Neural progenitor cell (in vitro differentiated cells): Measurements from ENCODE around the gene TMEM179. TPM values are rescaled to one million over a fixed set of nuclear protein-coding genes. Genes with fewer than 3 reads are reported as not detected.

Experiments
- DNase-seq: peaks from one replicate; pipeline ENCODE4 v3.0.0-alpha.2; 2016; ENCODE audit warnings: low spot score
- H2AFZ ChIP-seq: fragments of 200-600 bp; sonication (generic); replicated peaks from 2 replicates; pipeline ENCODE4 v1.6.1; 2016; ENCODE audit warnings: antibody characterized with exemption
- H3F3A ChIP-seq: fragments of 200-600 bp; sonication (generic); 2 replicates; pipeline ENCODE4 v1.6.1; 2016; ENCODE audit warnings: antibody characterized with exemption, low read depth
- H3K27ac ChIP-seq: fragments of 200-600 bp; sonication (generic); 2 replicates; pipeline ENCODE4 v1.5.1; 2016; ENCODE audit warnings: mild to moderate bottlenecking
- H3K27me3 ChIP-seq: fragments of 200-600 bp; sonication (generic); 2 replicates; pipeline ENCODE4 v1.6.1; 2016; ENCODE audit warnings: mild to moderate bottlenecking, moderate library complexity
- H3K36me3 ChIP-seq: fragments of 200-600 bp; sonication (generic); 2 replicates; pipeline ENCODE4 v1.5.1; 2016
- H3K4me1 ChIP-seq: fragments of 200-600 bp; sonication (generic); 2 replicates; pipeline ENCODE4 v1.6.1; 2016; ENCODE audit warnings: mixed run types
- H3K4me2 ChIP-seq: fragments of 200-600 bp; sonication (generic); 2 replicates; pipeline ENCODE4 v1.6.1; 2016
- H3K4me3 ChIP-seq: fragments of 200-600 bp; sonication (generic); 2 replicates; pipeline ENCODE4 v1.5.1; 2016
- H3K79me2 ChIP-seq: fragments of 200-600 bp; sonication (generic); 2 replicates; pipeline ENCODE4 v1.6.1; 2016; ENCODE audit warnings: low read depth
- H3K9ac ChIP-seq: fragments of 200-600 bp; sonication (generic); 2 replicates; pipeline ENCODE4 v1.6.1; 2016
- H3K9me3 ChIP-seq: fragments of 200-600 bp; sonication (generic); 2 replicates; pipeline ENCODE4 v1.5.1; 2016; ENCODE audit warnings: low read depth
- H4K20me1 ChIP-seq: fragments of 200-600 bp; sonication (generic); 2 replicates; pipeline ENCODE4 v1.6.1; 2016; ENCODE audit warnings: low read depth
- H3K27ac Mint-ChIP-seq: 3 replicates; pipeline ENCODE4 v1.8.0; 2021; ENCODE audit warnings: mixed read lengths
- H3K27me3 Mint-ChIP-seq: 2 replicates; pipeline ENCODE4 v1.8.0; 2022; ENCODE audit warnings: low read depth, mild to moderate bottlenecking, inconsistent platforms, moderate library complexity, mixed read lengths; ENCODE audit not compliant: insufficient read depth
- H3K36me3 Mint-ChIP-seq: 3 replicates; pipeline ENCODE4 v1.8.0; 2021; ENCODE audit warnings: mixed read lengths
- H3K4me1 Mint-ChIP-seq: 3 replicates; pipeline ENCODE4 v1.8.0; 2021; ENCODE audit warnings: mixed read lengths
- H3K4me3 Mint-ChIP-seq: 3 replicates; pipeline ENCODE4 v1.8.0; 2021; ENCODE audit warnings: mild to moderate bottlenecking, moderate library complexity, mixed read lengths
- H3K9me3 Mint-ChIP-seq: 3 replicates; pipeline ENCODE4 v1.8.0; 2020; ENCODE audit warnings: mixed read lengths
- EZH2 ChIP-seq: fragments of 200-600 bp; sonication (generic); IDR thresholded peaks from 2 replicates; pipeline ENCODE4 v1.6.1; 2017; ENCODE audit warnings: antibody characterized with exemption, mild to moderate bottlenecking, moderate library complexity
- EZH2phosphoT487 ChIP-seq: fragments of 200-600 bp; sonication (generic); IDR thresholded peaks from 2 replicates; pipeline ENCODE4 v1.6.1; 2017; ENCODE audit warnings: antibody characterized with exemption
- total RNA-seq: library from RNA; depleted of rRNA; stranded (reverse); fragments of >200 nt; gene quantifications from 2 replicates; pipeline ENCODE4 v1.2.3, GENCODE V29; 2015; ENCODE audit warnings: low replicate concordance
- TF ChIP-seq, protein P1 (sequence below): fragments of 200-600 bp; sonication (generic); IDR thresholded peaks from 2 replicates; pipeline ENCODE4 v1.5.1; 2017; ENCODE audit warnings: antibody characterized with exemption, mild to moderate bottlenecking

TMEM179 gene
- total RNA-seq, 1 donor from 2014 or later, result 0.77 TPM

- TF ChIP-seq EZH2phosphoT487 (no peak), EZH2 (no peak)
- TF ChIP-seq, protein P1, sequence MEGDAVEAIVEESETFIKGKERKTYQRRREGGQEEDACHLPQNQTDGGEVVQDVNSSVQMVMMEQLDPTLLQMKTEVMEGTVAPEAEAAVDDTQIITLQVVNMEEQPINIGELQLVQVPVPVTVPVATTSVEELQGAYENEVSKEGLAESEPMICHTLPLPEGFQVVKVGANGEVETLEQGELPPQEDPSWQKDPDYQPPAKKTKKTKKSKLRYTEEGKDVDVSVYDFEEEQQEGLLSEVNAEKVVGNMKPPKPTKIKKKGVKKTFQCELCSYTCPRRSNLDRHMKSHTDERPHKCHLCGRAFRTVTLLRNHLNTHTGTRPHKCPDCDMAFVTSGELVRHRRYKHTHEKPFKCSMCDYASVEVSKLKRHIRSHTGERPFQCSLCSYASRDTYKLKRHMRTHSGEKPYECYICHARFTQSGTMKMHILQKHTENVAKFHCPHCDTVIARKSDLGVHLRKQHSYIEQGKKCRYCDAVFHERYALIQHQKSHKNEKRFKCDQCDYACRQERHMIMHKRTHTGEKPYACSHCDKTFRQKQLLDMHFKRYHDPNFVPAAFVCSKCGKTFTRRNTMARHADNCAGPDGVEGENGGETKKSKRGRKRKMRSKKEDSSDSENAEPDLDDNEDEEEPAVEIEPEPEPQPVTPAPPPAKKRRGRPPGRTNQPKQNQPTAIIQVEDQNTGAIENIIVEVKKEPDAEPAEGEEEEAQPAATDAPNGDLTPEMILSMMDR, result no peak
- Mint-ChIP-seq H3K27me3 (peaks cover 9% of the 10 kb centered on the region), H3K27ac (no peak overlapping the region), H3K4me1 (peaks cover 13% of the 10 kb centered on the region), H3K36me3 (no peaks in the 10 kb centered on the region), H3K4me3 (no peak overlapping the region), H3K9me3 (no peaks in the 10 kb centered on the region)
- H3K79me2 ChIP-seq, result no peaks in the 10 kb centered on the region
- H4K20me1 ChIP-seq, result no peaks in the 10 kb centered on the region
- H3K36me3 ChIP-seq, result no peaks in the 10 kb centered on the region
- H2AFZ ChIP-seq, result no peak overlapping the region
- H3K9me3 ChIP-seq, result no peaks in the 10 kb centered on the region
- H3F3A ChIP-seq, result no peaks in the 10 kb centered on the region
- H3K9ac ChIP-seq, result no peak overlapping the region
- no peaks in the 10 kb centered on the region for H3K27me3 ChIP-seq
- H3K4me3 ChIP-seq, result no peak overlapping the region
- H3K4me1 ChIP-seq, result no peaks in the 10 kb centered on the region
- H3K4me2 ChIP-seq, result no peak overlapping the region
- H3K27ac ChIP-seq, result no peak overlapping the region
- DNase-seq, result no peak
These were observed 18.4 kb downstream of the TMEM179 start for GRCh38 chr14:104585966-104586697.

GRCh38 chr14:104584557-104584956 lies 20.0 kb downstream of the TMEM179 start:
- Mint-ChIP-seq H3K36me3 (no peaks in the 10 kb centered on the region), H3K27ac (peak overlapping the region; percentile 74), H3K27me3 (peaks cover 9% of the 10 kb centered on the region), H3K4me3 (no peak overlapping the region), H3K4me1 (peaks cover 13% of the 10 kb centered on the region), H3K9me3 (no peaks in the 10 kb centered on the region)
- Histone ChIP-seq H3K4me3 (no peak overlapping the region), H3K4me2 (no peak overlapping the region), H3K9me3 (no peaks in the 10 kb centered on the region), H3K27me3 (no peaks in the 10 kb centered on the region), H3K79me2 (no peaks in the 10 kb centered on the region), H2AFZ (no peak overlapping the region), H3K27ac (no peak overlapping the region), H3K36me3 (no peaks in the 10 kb centered on the region), H3K9ac (no peak overlapping the region), H3F3A (no peaks in the 10 kb centered on the region), H4K20me1 (no peaks in the 10 kb centered on the region), H3K4me1 (no peaks in the 10 kb centered on the region)
- TF ChIP-seq, protein P1, result no peak
- no peak for TF ChIP-seq EZH2phosphoT487
- no peak for TF ChIP-seq EZH2
- no peak for DNase-seq

DNA sequence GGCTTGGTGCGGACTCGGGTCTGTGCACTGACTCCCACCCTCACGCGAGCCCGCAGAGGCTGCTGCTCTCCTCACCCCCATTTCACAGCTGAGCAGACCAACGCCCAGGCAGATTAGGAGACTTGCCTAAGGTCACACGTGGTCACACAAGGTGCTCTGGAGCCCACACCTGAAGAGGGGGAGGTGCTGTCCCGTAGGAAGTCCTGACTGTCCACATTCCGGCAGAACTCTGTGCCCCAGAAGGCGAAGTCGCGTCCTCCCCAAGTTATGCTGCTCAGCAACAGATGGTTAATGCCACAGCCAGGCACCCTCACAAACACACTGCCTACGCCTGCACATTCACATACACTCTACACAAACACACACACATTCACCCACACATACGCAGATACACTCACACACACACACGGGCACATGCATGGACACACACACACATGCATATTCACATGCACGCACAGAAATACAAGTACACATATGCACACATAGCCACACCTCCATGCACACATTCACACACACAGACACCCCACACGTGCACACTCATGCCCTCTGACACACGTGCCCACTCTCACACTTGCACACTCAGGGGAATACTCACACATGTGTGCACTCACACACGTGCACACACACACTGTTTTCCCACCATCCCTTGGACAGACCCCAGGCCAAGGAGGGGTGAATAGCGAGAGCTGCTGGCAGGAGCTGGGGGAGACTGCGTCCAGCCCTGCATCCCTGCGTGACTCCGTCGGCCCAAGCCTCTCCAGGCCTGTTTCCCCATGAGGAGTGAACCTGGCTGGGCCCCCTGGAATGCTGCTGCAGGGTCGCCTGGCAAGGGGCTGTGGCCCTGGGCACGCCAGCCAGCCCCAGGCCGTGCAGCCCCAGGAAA lies 20.9 kb downstream of the TMEM179 start:
- no peak overlapping the region for H3K27ac ChIP-seq
- H3K4me1 ChIP-seq, result no peaks in the 10 kb centered on the region
- H3F3A ChIP-seq, result no peaks in the 10 kb centered on the region
- no peaks in the 10 kb centered on the region for H3K36me3 Mint-ChIP-seq
- no peak for DNase-seq
- no peaks in the 10 kb centered on the region for H4K20me1 ChIP-seq
- no peak overlapping the region for H3K4me2 ChIP-seq
- H2AFZ ChIP-seq, result no peak overlapping the region
- TF ChIP-seq, protein P1, result no peak
- TF ChIP-seq EZH2, result no peak
- TF ChIP-seq EZH2phosphoT487, result no peak
- peak overlapping the region; percentile 47 for H3K27ac Mint-ChIP-seq
- H3K36me3 ChIP-seq, result no peaks in the 10 kb centered on the region
- no peaks in the 10 kb centered on the region for H3K79me2 ChIP-seq
- peaks cover 9% of the 10 kb centered on the region for H3K27me3 Mint-ChIP-seq
- H3K27me3 ChIP-seq, result no peaks in the 10 kb centered on the region
- no peaks in the 10 kb centered on the region for H3K9me3 Mint-ChIP-seq
- peak overlapping the region; percentile 5 for H3K4me3 Mint-ChIP-seq
- H3K4me3 ChIP-seq, result no peak overlapping the region
- peaks cover 13% of the 10 kb centered on the region for H3K4me1 Mint-ChIP-seq
- no peak overlapping the region for H3K9ac ChIP-seq
- H3K9me3 ChIP-seq, result no peaks in the 10 kb centered on the region
